ENCODE data around the gene YIPF5. TPM values are rescaled to one million over a fixed set of nuclear protein-coding genes. Genes with fewer than 3 reads are reported as not detected.

The YIPF5 gene
- total and polyA plus RNA-seq, 2 of the 4 experiments (the other 2 are of a cell fraction) = 64.4 to 172 TPM

GRCh38 chr5:144209361-144209760 is 38.9 kb upstream of the YIPF5 start:
- Histone ChIP-seq H3K79me1 (ENCODE audit: low read depth in 1 of 2, low read length in 2 of 2) (no peaks in the 10 kb centered on the region), H3K36me3 (ENCODE audit: control insufficient read depth, insufficient read depth, low read length) (no peaks in the 10 kb centered on the region), H2BK15ac (ENCODE audit: low read depth, low read length) (no peak overlapping the region), H3K14ac (replicated peaks; ENCODE audit: low read depth, low read length) (no peak overlapping the region), H4K5ac (ENCODE audit: low read depth, low read length) (no peak overlapping the region), H3K27me3 (ENCODE audit: control insufficient read depth, insufficient read depth, low read length) (peaks cover 24% of the 10 kb centered on the region), H2AK5ac (ENCODE audit: low read depth, low read length) (no peak overlapping the region), H3K9me3 (ENCODE audit: control insufficient read depth, insufficient read depth, low read length) (no peaks in the 10 kb centered on the region), H4K91ac (ENCODE audit: insufficient read depth, low read depth, low read length) (no peak overlapping the region), H2BK120ac (ENCODE audit: low read depth, low read length) (no peak overlapping the region), H3K9me1 (ENCODE audit: insufficient read depth, low read length) (no peaks in the 10 kb centered on the region), H2BK20ac (ENCODE audit: low read depth, low read length) (no peak overlapping the region), H3K4me3 (ENCODE audit: insufficient read depth, low read depth, low read length) (no peak overlapping the region), H4K20me1 (ENCODE audit: insufficient read depth, low read length) (no peaks in the 10 kb centered on the region), H4K8ac (ENCODE audit: low read depth in 2 of 2, low read length in 2 of 2) (no peak overlapping the region), H2AFZ (replicated peaks; ENCODE audit: low read length, poor library complexity) (no peak overlapping the region), H3K4ac (ENCODE audit: low read depth, low read length) (no peak overlapping the region), H3K27ac (ENCODE audit: insufficient read depth, low read length) (no peak overlapping the region), H3K4me2 (ENCODE audit: low read depth, low read length) (no peak overlapping the region), H3K18ac (ENCODE audit: low read depth, low read length) (no peak overlapping the region), H2AK9ac (replicated peaks; ENCODE audit: low read depth, low read length, poor library complexity) (no peak overlapping the region), H3K56ac (ENCODE audit: extremely low read depth, insufficient read depth, low read length) (no peak overlapping the region), H2BK5ac (ENCODE audit: low read depth, low read length, poor library complexity, severe bottlenecking) (no peak overlapping the region), H3K9ac (ENCODE audit: low read depth, low read length) (no peak overlapping the region), H3K4me1 (ENCODE audit: control insufficient read depth, insufficient read depth, low read length) (no peaks in the 10 kb centered on the region), H3K23ac (ENCODE audit: low read depth, low read length) (no peak overlapping the region)
- ATAC-seq (ENCODE audit: low read depth) = no peak
- no TSS peak for BruUV-seq (replicated peaks)
- ChIA-PET CTCF (no interaction called here), POLR2A (ENCODE audit: unreplicated experiment) (no interaction called here)
- no CpG with 5 or more reads among the region's 4 CpGs for WGBS, 2 experiments (ENCODE audit: extremely low coverage in 2 of 2, insufficient read length in 1 of 2)
- in situ Hi-C loops (cut with MboI; ENCODE audit: low sequenced_read_pairs) = loop anchor here (10.0 to 25.0 kb wide), 3 partner anchors 1128 to 1845 kb away; no protein-coding TSS in a partner anchor
- intact Hi-C loops (cut with micrococcal nuclease) = loop anchor here (5.0 to 10.0 kb wide), 3 partner anchors 605 to 1915 kb away; no protein-coding TSS in a partner anchor
- no peak for DNase-seq
- dilution Hi-C loops (cut with HindIII; ENCODE audit: low sequenced_read_pairs, unreplicated experiment) = no loop called here
- TF ChIP-seq RFX5 (IDR thresholded peaks at IDR 0.05; ENCODE audit: low read depth, low read length) (no peak), CTCF (conservative IDR thresholded peaks at IDR 0.05; ENCODE audit: low read depth, low read length) (no peak), CHD1 (IDR thresholded peaks at IDR 0.05; ENCODE audit: low read depth, low read length) (no peak), CEBPB (IDR thresholded peaks at IDR 0.05; ENCODE audit: low read depth, low read length) (no peak), ELK1 (IDR thresholded peaks at IDR 0.05; ENCODE audit: borderline replicate concordance, low read depth, low read length) (no peak), MAZ (IDR thresholded peaks at IDR 0.05; ENCODE audit: borderline replicate concordance, low read depth, low read length) (no peak), POLR2A (IDR thresholded peaks at IDR 0.05; ENCODE audit: low read depth, low read length) (no peak), MXI1 (IDR thresholded peaks at IDR 0.05; ENCODE audit: borderline replicate concordance, low read depth, low read length) (no peak), RAD21 (IDR thresholded peaks at IDR 0.05; ENCODE audit: low read length) (no peak), USF2 (IDR thresholded peaks at IDR 0.05; ENCODE audit: low read depth, low read length) (no peak), NFE2L2 (IDR thresholded peaks at IDR 0.05; ENCODE audit: low read depth, low read length) (no peak), BHLHE40 (IDR thresholded peaks at IDR 0.05; ENCODE audit: low read depth, low read length) (no peak), RCOR1 (IDR thresholded peaks at IDR 0.05; ENCODE audit: insufficient replicate concordance, low read length) (no peak), FOS (IDR thresholded peaks at IDR 0.05; ENCODE audit: low read depth, low read length) (no peak)

Data from IMR-90 (cell line).